Retina (tissue), 1 donor: ENCODE data around the gene KIF6.
"Not testable (repeated sequence)": the region's sequence is repeated elsewhere in the genome, so short reads cannot be mapped to it uniquely, and the experiment has no call there.

ENCODE experiments used
- DNase-seq: peaks from one replicate; pipeline ENCODE4 v3.0.0-alpha.2; 2016

KIF6 gene

GRCh38 chr6:39493174-39493573, 232.0 kb downstream of the KIF6 start:
- DNase-seq, result no peak

- no peak for DNase-seq
Observed at GRCh38 chr6:39490108-39490507, 235.1 kb downstream of the KIF6 start.

GRCh38 chr6:39488255-39488879, 236.8 kb downstream of the KIF6 start:
- DNase-seq, result no peak

- DNase-seq, result no peak
Observed at GRCh38 chr6:39484276-39484675, 240.9 kb downstream of the KIF6 start.

GRCh38 chr6:39479819-39480218, 245.4 kb downstream of the KIF6 start:
- not testable (repeated sequence) for DNase-seq

GRCh38 chr6:39476670-39477069, 248.5 kb downstream of the KIF6 start:
- DNase-seq, result no peak

GRCh38 chr6:39476151-39476550, 249.1 kb downstream of the KIF6 start:
- no peak for DNase-seq

GRCh38 chr6:39471954-39472659, 253.1 kb downstream of the KIF6 start:
- no peak for DNase-seq

GRCh38 chr6:39470506-39470905, 254.7 kb downstream of the KIF6 start:
- DNase-seq, result no peak

GRCh38 chr6:39468385-39468784, 256.8 kb downstream of the KIF6 start:
- DNase-seq, result no peak

GRCh38 chr6:39466631-39467030, 258.6 kb downstream of the KIF6 start:
- DNase-seq, result no peak

- no peak for DNase-seq
Observed at GRCh38 chr6:39465539-39465938, 259.7 kb downstream of the KIF6 start.

GRCh38 chr6:39464067-39464466, 261.1 kb downstream of the KIF6 start:
- DNase-seq, result no peak

GRCh38 chr6:39453956-39454524, 271.2 kb downstream of the KIF6 start:
- DNase-seq, result no peak

GRCh38 chr6:39453241-39453640, 272.0 kb downstream of the KIF6 start:
- no peak for DNase-seq

GRCh38 chr6:39452306-39453145, 272.7 kb downstream of the KIF6 start:
- DNase-seq, result no peak

GRCh38 chr6:39451831-39452230, 273.4 kb downstream of the KIF6 start:
- no peak for DNase-seq

GRCh38 chr6:39449022-39449421, 276.2 kb downstream of the KIF6 start:
- DNase-seq, result no peak

GRCh38 chr6:39446909-39447308, 278.3 kb downstream of the KIF6 start:
- no peak for DNase-seq

- DNase-seq, result no peak
Observed at GRCh38 chr6:39445667-39446066, 279.5 kb downstream of the KIF6 start.

GRCh38 chr6:39444479-39445019, 280.7 kb downstream of the KIF6 start:
- DNase-seq, result no peak

- DNase-seq, result no peak
Observed at GRCh38 chr6:39441986-39442385, 283.2 kb downstream of the KIF6 start.

GRCh38 chr6:39441301-39441700, 283.9 kb downstream of the KIF6 start:
- DNase-seq, result no peak
